Measurements from ENCODE around the gene ARPC3.
"Not testable (repeated sequence)": the region's sequence is repeated elsewhere in the genome, so short reads cannot be mapped to it uniquely, and the experiment has no call there.

The ARPC3 gene
- 69.6 to 97.5 (median 87.5) reads per million in 3 donors for total RNA-seq

DNA sequence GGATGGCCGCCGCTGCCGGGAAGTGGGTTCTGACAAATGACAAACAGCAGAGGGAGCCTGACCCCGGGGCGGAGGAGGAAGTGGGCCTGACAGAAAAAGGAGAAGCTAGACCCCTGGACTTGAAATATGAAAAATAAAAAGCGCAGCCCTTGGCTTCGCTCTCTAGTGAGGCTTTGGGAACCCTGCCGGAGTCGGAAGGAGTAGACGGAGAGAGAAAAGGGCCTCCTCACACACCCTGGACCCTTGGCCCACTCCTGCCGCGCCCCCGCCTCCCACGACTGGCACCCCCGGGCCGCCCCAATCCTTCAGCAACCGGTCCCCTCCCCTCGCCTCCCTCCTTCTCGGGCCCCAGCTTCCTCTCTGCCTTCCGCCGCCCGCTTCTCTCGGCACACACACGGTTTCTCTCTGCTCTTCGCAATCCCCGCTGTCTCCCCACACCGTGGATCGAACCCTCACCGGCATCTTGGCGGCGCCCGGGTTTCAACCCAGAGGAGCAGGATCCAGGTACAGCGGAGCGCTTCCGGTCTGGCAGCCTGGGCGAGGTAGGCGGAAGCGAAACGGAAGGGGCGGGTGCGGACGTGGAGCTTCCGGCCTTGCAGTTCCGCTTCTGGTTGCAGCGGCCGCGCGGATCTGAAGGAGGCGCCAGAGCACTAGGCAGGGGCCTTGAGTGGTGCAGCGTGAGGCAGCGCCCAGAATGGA lies at the start of gene ARPC3:
Gene ARPC3 (minus strand): TSS at position 539 of the 699 bp plus-strand sequence. CDS start 77 bp downstream, at position 462.
- H3K36me3 ChIP-seq (ENCODE audit: control insufficient read depth, insufficient read depth, low read length): peaks cover 10% of the 10 kb centered on the region
- H3K4me1 ChIP-seq (ENCODE audit: control insufficient read depth, insufficient read depth, low read length, poor library complexity, severe bottlenecking): peaks cover 7% of the 10 kb centered on the region
- peak; percentile 88 to 93 (median 91) for DNase-seq
- H3K27me3 ChIP-seq (replicated peaks; ENCODE audit: control insufficient read depth, insufficient read depth, low read length, poor library complexity, severe bottlenecking): no peaks in the 10 kb centered on the region
- no peaks in the 10 kb centered on the region for H3K9me3 ChIP-seq (ENCODE audit: control insufficient read depth, low read length)
- H3K27ac ChIP-seq (ENCODE audit: insufficient read depth, low read length, poor library complexity, severe bottlenecking): peak within 1 kb of the TSS; percentile 88
- H3K4me3 ChIP-seq (ENCODE audit: insufficient read depth, low read depth, low read length, poor library complexity, severe bottlenecking): peak within 1 kb of the TSS; percentile 87

DNA sequence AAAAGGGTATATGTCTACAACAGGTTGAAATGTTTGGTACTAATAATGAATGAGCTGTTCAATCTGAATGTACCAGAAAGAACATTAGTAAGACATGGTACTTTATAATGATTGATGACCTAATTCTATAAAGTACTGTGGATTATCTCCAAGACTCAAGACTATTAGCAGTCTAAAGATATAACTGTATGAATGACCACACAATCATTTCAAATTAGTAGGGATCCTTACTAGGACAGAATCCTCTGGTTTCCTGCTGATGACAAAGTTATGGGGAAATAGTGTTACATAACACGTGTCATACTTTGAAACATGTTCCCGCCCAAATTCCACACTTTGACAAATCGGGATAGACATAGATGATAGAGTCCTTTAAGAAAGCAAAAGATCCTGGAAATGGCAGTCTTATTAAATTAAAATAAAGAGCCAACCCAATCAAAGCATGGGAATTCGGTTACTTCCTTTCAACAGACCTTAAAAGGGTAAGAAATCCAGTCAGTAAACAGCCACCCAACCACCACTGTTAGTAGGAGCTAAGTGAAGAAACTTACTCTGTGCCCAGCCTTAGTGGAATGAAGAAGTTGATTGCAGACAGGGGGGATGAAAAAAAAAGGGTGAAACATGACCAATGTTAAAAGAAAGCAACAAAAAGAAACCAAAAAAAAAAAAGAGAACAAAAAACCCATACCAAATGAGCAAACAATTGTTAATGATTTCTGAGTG lies 49.0 kb upstream of the ARPC3 start:
- Histone ChIP-seq H3K4me3 (ENCODE audit: insufficient read depth, low read depth, low read length, poor library complexity, severe bottlenecking) (no peak overlapping the region), H3K9me3 (ENCODE audit: control insufficient read depth, low read length) (no peaks in the 10 kb centered on the region), H3K27me3 (replicated peaks; ENCODE audit: control insufficient read depth, insufficient read depth, low read length, poor library complexity, severe bottlenecking) (no peaks in the 10 kb centered on the region), H3K27ac (ENCODE audit: insufficient read depth, low read length, poor library complexity, severe bottlenecking) (no peak overlapping the region), H3K4me1 (ENCODE audit: control insufficient read depth, insufficient read depth, low read length, poor library complexity, severe bottlenecking) (peaks cover 10% of the 10 kb centered on the region), H3K36me3 (ENCODE audit: control insufficient read depth, insufficient read depth, low read length) (peaks cover 9% of the 10 kb centered on the region)
- DNase-seq: no peak

DNA sequence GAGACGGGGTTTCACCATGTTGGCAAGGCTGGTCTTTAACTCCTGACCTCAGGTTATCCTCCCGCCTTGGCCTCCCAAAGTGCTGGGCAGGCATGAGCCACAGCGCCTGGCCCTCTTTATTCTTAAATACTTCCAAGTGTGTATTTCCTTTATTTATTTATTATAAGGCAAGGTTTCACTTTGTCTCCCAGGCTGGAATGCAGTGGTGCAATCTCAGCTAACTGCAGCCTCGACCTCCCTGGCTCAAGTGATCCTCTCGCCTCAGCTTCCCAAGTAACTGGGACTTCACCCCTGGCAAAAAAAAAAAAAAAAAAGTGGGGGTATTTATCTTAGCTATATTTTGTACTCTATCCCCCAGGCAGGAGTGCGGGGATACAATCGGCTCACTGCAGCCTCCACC lies 25.3 kb upstream of the ARPC3 start:
- no peak for DNase-seq
- H3K9me3 ChIP-seq (ENCODE audit: control insufficient read depth, low read length): no peaks in the 10 kb centered on the region
- no peak overlapping the region for H3K4me3 ChIP-seq (ENCODE audit: insufficient read depth, low read depth, low read length, poor library complexity, severe bottlenecking)
- peaks cover 3% of the 10 kb centered on the region for H3K36me3 ChIP-seq (ENCODE audit: control insufficient read depth, insufficient read depth, low read length)
- H3K4me1 ChIP-seq (ENCODE audit: control insufficient read depth, insufficient read depth, low read length, poor library complexity, severe bottlenecking): no peaks in the 10 kb centered on the region
- H3K27ac ChIP-seq (ENCODE audit: insufficient read depth, low read length, poor library complexity, severe bottlenecking): no peak overlapping the region
- no peaks in the 10 kb centered on the region for H3K27me3 ChIP-seq (replicated peaks; ENCODE audit: control insufficient read depth, insufficient read depth, low read length, poor library complexity, severe bottlenecking)

DNA sequence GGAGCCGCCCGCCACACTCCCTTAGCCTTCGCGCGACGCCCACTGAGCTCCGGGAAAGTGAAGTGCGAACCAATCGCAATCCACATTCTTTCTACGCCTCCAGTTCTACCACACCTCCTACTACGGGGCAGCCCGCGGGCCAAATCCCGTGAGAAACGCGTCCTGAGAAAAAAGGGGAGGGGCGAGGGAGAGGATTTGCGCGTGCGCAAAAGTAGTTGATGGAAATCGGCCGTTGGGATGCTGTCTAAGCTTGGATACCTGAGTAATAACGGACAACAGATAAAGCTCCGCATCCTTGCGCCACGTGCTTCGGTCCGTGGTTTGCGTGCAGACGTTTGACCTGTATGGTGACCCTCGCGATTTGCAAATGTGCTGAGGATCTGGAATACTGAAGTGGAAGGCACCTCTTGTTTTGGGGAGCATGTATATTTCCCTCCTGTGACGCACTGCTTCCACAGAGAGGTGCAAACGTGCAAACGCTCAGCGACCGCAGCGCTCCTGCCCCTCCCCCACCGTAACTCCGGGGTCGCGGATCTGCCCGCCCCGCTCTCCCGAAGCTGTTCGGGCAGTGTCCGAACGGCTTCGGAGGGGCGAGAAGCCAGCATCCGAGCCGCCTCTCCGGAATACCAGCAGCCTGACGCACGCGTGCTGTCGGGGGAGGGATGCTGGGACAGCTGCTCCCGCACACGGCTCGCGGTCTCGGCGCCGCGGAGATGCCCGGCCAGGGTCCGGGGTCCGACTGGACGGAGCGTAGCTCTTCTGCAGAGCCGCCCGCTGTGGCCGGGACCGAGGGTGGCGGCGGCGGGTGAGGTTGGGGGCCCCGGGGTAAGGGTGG lies 18.3 kb upstream of the ARPC3 start, which contains the start of the genes FAM216A and GPN3:
Gene FAM216A (plus strand): TSS at position 632 of the 835 bp plus-strand sequence. CDS start 31 bp downstream, at position 663.
Gene GPN3 (minus strand): TSS at position 44 of the 835 bp plus-strand sequence. CDS start 54 bp downstream, outside the sequence.
- Histone ChIP-seq H3K4me3 (ENCODE audit: insufficient read depth, low read depth, low read length, poor library complexity, severe bottlenecking) (peak within 1 kb of the TSS; percentile 88), H3K36me3 (ENCODE audit: control insufficient read depth, insufficient read depth, low read length) (peaks cover 9% of the 10 kb centered on the region), H3K4me1 (ENCODE audit: control insufficient read depth, insufficient read depth, low read length, poor library complexity, severe bottlenecking) (peaks cover 8% of the 10 kb centered on the region)

DNA sequence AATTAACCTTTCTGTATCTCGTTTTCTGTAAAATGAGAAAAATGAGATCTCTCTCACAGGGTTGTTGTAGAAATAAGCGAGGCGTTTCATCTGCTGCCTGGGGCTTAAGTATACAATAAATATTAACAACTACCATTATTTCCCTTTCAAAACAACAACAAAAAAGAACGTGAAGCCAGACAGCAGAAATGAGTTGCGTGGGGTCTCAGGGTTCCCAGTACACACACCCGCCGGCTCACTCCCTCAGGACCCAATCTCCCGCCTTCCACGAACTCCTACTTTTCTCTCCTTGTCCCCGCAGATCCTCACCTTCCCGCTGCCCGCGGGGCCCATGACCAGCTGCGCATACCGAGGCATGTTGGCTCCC lies 17.7 kb upstream of the ARPC3 start:
- Histone ChIP-seq H3K27ac (ENCODE audit: insufficient read depth, low read length, poor library complexity, severe bottlenecking) (peak overlapping the region; percentile 87), H3K9me3 (ENCODE audit: control insufficient read depth, low read length) (no peaks in the 10 kb centered on the region), H3K27me3 (replicated peaks; ENCODE audit: control insufficient read depth, insufficient read depth, low read length, poor library complexity, severe bottlenecking) (no peaks in the 10 kb centered on the region), H3K4me3 (ENCODE audit: insufficient read depth, low read depth, low read length, poor library complexity, severe bottlenecking) (peak overlapping the region; percentile 88), H3K4me1 (ENCODE audit: control insufficient read depth, insufficient read depth, low read length, poor library complexity, severe bottlenecking) (peaks cover 8% of the 10 kb centered on the region), H3K36me3 (ENCODE audit: control insufficient read depth, insufficient read depth, low read length) (peaks cover 9% of the 10 kb centered on the region)
- no peak for DNase-seq

More for the DNA sequence above, 18.3 kb upstream of the ARPC3 start, which contains the start of the genes FAM216A and GPN3:
- Histone ChIP-seq H3K27me3 (replicated peaks; ENCODE audit: control insufficient read depth, insufficient read depth, low read length, poor library complexity, severe bottlenecking) (no peaks in the 10 kb centered on the region), H3K27ac (ENCODE audit: insufficient read depth, low read length, poor library complexity, severe bottlenecking) (peak within 1 kb of the TSS; percentile 87), H3K9me3 (ENCODE audit: control insufficient read depth, low read length) (no peaks in the 10 kb centered on the region)
- peak; percentile 90 to 94 (median 93) for DNase-seq

DNA sequence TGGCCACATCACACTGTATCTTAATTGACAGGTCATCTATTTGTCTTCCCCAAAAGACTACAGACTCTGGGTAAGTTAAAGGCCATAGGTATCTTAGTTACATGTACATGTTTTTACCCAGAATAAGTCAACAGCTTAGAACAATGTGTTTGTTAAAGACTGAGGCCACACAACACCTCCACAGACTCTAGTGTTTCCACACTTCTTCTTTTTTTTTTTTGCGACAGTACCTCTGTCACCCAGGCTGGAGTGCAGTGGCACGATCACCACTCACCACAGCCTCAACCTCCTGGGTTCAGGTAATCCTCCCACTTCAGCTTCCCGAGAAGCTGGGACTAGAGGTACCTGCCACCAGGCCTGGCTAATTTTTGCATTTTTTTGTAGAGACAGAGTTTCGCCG lies 16.7 kb upstream of the ARPC3 start:
- H3K27ac ChIP-seq (ENCODE audit: insufficient read depth, low read length, poor library complexity, severe bottlenecking): no peak overlapping the region
- DNase-seq: no peak
- H3K9me3 ChIP-seq (ENCODE audit: control insufficient read depth, low read length): no peaks in the 10 kb centered on the region
- peaks cover 9% of the 10 kb centered on the region for H3K36me3 ChIP-seq (ENCODE audit: control insufficient read depth, insufficient read depth, low read length)
- no peaks in the 10 kb centered on the region for H3K27me3 ChIP-seq (replicated peaks; ENCODE audit: control insufficient read depth, insufficient read depth, low read length, poor library complexity, severe bottlenecking)
- peaks cover 8% of the 10 kb centered on the region for H3K4me1 ChIP-seq (ENCODE audit: control insufficient read depth, insufficient read depth, low read length, poor library complexity, severe bottlenecking)
- no peak overlapping the region for H3K4me3 ChIP-seq (ENCODE audit: insufficient read depth, low read depth, low read length, poor library complexity, severe bottlenecking)

DNA sequence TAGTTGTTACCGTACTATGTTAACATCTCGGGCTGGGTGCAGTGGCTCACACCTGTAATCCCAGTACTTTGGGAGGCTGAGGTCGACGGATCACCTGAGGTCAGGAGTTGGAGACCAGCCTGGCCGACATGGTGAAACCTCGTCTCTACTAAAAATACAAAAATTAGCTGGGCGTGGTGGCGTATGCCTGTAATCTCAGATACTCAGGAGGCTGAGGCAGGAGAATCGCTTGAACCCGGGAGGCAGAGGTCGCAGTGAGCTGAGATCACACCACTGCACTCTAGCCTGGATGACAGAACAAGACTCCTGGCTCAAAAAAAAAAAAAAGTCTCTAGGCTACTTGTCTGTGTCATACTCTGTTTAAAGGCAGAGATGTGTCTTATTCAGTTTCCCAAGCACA lies 15.6 kb upstream of the ARPC3 start:
- H3K27me3 ChIP-seq (replicated peaks; ENCODE audit: control insufficient read depth, insufficient read depth, low read length, poor library complexity, severe bottlenecking); H3K9me3 ChIP-seq (ENCODE audit: control insufficient read depth, low read length); H3K27ac ChIP-seq (ENCODE audit: insufficient read depth, low read length, poor library complexity, severe bottlenecking); H3K4me3 ChIP-seq (ENCODE audit: insufficient read depth, low read depth, low read length, poor library complexity, severe bottlenecking); H3K4me1 ChIP-seq (ENCODE audit: control insufficient read depth, insufficient read depth, low read length, poor library complexity, severe bottlenecking); DNase-seq; H3K36me3 ChIP-seq (ENCODE audit: control insufficient read depth, insufficient read depth, low read length): not testable (repeated sequence)

DNA sequence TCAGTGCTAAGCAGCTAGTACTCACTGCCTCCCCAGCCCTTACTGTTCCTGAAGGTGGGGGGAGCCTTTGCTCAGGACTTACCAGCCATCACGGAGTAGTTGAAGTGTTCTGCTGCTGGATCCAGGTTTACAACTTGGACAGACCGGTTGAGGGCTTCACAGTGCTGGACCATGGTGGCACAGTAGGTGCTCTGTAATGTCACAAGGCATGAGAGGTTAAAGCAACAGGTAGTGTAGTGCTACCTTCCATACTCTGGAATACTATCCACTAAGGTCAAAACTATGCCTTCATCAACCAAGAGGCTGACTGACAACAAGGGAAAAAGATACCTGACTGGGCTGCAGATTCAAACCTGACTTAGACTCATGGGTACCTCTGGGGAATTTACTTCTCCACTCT lies 14.9 kb upstream of the ARPC3 start:
- Histone ChIP-seq H3K4me3 (ENCODE audit: insufficient read depth, low read depth, low read length, poor library complexity, severe bottlenecking) (no peak overlapping the region), H3K9me3 (ENCODE audit: control insufficient read depth, low read length) (no peaks in the 10 kb centered on the region), H3K36me3 (ENCODE audit: control insufficient read depth, insufficient read depth, low read length) (peaks cover 9% of the 10 kb centered on the region), H3K27ac (ENCODE audit: insufficient read depth, low read length, poor library complexity, severe bottlenecking) (no peak overlapping the region), H3K27me3 (replicated peaks; ENCODE audit: control insufficient read depth, insufficient read depth, low read length, poor library complexity, severe bottlenecking) (no peaks in the 10 kb centered on the region), H3K4me1 (ENCODE audit: control insufficient read depth, insufficient read depth, low read length, poor library complexity, severe bottlenecking) (peaks cover 8% of the 10 kb centered on the region)
- DNase-seq: no peak

DNA sequence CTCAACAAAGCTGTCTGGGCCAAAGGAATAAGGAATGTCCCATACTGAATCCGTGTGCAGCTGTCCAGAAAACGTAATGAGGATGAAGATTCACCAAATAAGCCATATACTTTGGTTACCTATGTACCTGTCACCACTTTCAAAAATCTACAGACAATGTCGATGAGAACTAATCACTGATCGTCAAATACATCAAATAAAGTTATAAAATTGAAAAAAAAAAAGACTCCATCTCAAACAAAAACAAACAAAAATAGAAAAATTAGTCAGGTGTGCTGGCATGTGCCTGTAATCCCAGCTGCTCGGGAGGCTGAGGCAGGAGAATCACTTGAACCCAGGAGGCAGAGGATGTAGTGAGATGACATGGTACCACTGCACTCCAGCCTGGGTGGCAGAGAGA lies 11.1 kb upstream of the ARPC3 start:
- H3K27me3 ChIP-seq (replicated peaks; ENCODE audit: control insufficient read depth, insufficient read depth, low read length, poor library complexity, severe bottlenecking); H3K27ac ChIP-seq (ENCODE audit: insufficient read depth, low read length, poor library complexity, severe bottlenecking); H3K9me3 ChIP-seq (ENCODE audit: control insufficient read depth, low read length); DNase-seq; H3K4me1 ChIP-seq (ENCODE audit: control insufficient read depth, insufficient read depth, low read length, poor library complexity, severe bottlenecking); H3K4me3 ChIP-seq (ENCODE audit: insufficient read depth, low read depth, low read length, poor library complexity, severe bottlenecking): not testable (repeated sequence)
- peaks cover 18% of the 10 kb centered on the region for H3K36me3 ChIP-seq (ENCODE audit: control insufficient read depth, insufficient read depth, low read length)

Measured in effector memory CD4-positive, alpha-beta T cell (primary cell).